GM23338 (cell line): Measurements from ENCODE around the gene CACNB2. TPM values are rescaled to one million over a fixed set of nuclear protein-coding genes. Genes with fewer than 3 reads are reported as not detected.

Experiments
- ATAC-seq: fragments of 200-7000 bp; cut with Tn5 transposase; 3 replicates; pipeline ENCODE4 v1.9.1; 2020
- DNase-seq: peaks from one replicate; pipeline ENCODE4 v3.0.0-alpha.2; 2015; ENCODE audit warnings: low spot score
- H2AFZ ChIP-seq: fragments of 200-600 bp; sonication (generic); 2 replicates; pipeline ENCODE4 v1.8.0; 2016; ENCODE audit warnings: antibody characterized with exemption, mild to moderate bottlenecking, moderate library complexity
- H3F3A ChIP-seq: fragments of 200-600 bp; sonication (generic); replicated peaks from 2 replicates; pipeline ENCODE4 v1.8.0; 2017; ENCODE audit warnings: antibody characterized with exemption, mixed run types, low read depth
- H3K27ac ChIP-seq: fragments of 200-600 bp; sonication (generic); 2 replicates; pipeline ENCODE4 v1.6.1; 2016; ENCODE audit warnings: low read depth
- H3K27me3 ChIP-seq: fragments of 200-600 bp; sonication (generic); 2 replicates; pipeline ENCODE4 v1.8.0; 2016; ENCODE audit warnings: mild to moderate bottlenecking, mixed run types, moderate library complexity; ENCODE audit not compliant: insufficient read depth
- H3K36me3 ChIP-seq: fragments of 200-600 bp; sonication (generic); 2 replicates; pipeline ENCODE4 v1.8.0; 2016; ENCODE audit warnings: mild to moderate bottlenecking; ENCODE audit not compliant: insufficient read depth
- H3K4me1 ChIP-seq: fragments of 200-600 bp; sonication (generic); 2 replicates; pipeline ENCODE4 v1.8.0; 2016; ENCODE audit warnings: mild to moderate bottlenecking, moderate library complexity; ENCODE audit not compliant: insufficient read depth
- H3K4me2 ChIP-seq: fragments of 200-600 bp; sonication (generic); 2 replicates; pipeline ENCODE4 v1.7.1; 2017; ENCODE audit warnings: mixed run types
- H3K4me3 ChIP-seq: fragments of 200-600 bp; sonication (generic); 2 replicates; pipeline ENCODE4 v1.6.1; 2016; ENCODE audit warnings: mixed run types
- H3K79me2 ChIP-seq: fragments of 200-600 bp; sonication (generic); replicated peaks from 2 replicates; pipeline ENCODE4 v1.8.0; 2017; ENCODE audit warnings: mild to moderate bottlenecking; ENCODE audit not compliant: insufficient read depth
- H3K9me2 ChIP-seq: fragments of 200-600 bp; sonication (generic); 2 replicates; pipeline ENCODE4 v1.8.0; 2017; ENCODE audit not compliant: insufficient read depth
- H4K20me1 ChIP-seq: fragments of 200-600 bp; sonication (generic); replicated peaks from 2 replicates; pipeline ENCODE4 v1.8.0; 2017; ENCODE audit warnings: mild to moderate bottlenecking; ENCODE audit not compliant: insufficient read depth
- H3K27ac Mint-ChIP-seq: 2 replicates; pipeline ENCODE4 v1.8.0; 2020; ENCODE audit warnings: inconsistent platforms, mild to moderate bottlenecking, moderate library complexity, mixed read lengths
- H3K27me3 Mint-ChIP-seq: 3 replicates; pipeline ENCODE4 v1.8.0; 2022; ENCODE audit warnings: low read depth, mild to moderate bottlenecking, moderate library complexity, mixed read lengths, inconsistent platforms; ENCODE audit not compliant: insufficient read depth, poor library complexity
- H3K36me3 Mint-ChIP-seq: 3 replicates; pipeline ENCODE4 v1.8.0; 2021; ENCODE audit warnings: low read depth, mild to moderate bottlenecking, inconsistent platforms, moderate library complexity, mixed read lengths
- H3K4me1 Mint-ChIP-seq: 3 replicates; pipeline ENCODE4 v1.8.0; 2020; ENCODE audit warnings: mild to moderate bottlenecking, inconsistent platforms, mixed read lengths
- H3K4me3 Mint-ChIP-seq: 3 replicates; pipeline ENCODE4 v1.8.0; 2021; ENCODE audit warnings: moderate library complexity, mild to moderate bottlenecking, inconsistent platforms, mixed read lengths
- H3K9me3 Mint-ChIP-seq: 3 replicates; pipeline ENCODE4 v1.8.0; 2020; ENCODE audit warnings: moderate library complexity, mild to moderate bottlenecking, inconsistent platforms, mixed read lengths
- ZNF462 ChIP-seq: fragments of 250-450 bp; sonication (Bioruptor Pico); IDR thresholded peaks from 2 replicates; pipeline ENCODE4 v1.5.0; 2020; ENCODE audit warnings: mild to moderate bottlenecking, moderate library complexity
- polyA plus RNA-seq: library from polyadenylated mRNA; unstranded; fragments of >200 nt; fragmentation: Nextera tagmentation; extraction: Ambion mirVana; gene quantifications from 2 replicates; pipeline ENCODE4 v1.2.1, GENCODE V29; 2016
- total RNA-seq: library from RNA; depleted of rRNA; stranded (reverse); fragments of >200 nt; shearing (Covaris generic); gene quantifications from 2 replicates; pipeline ENCODE4 v1.2.3, GENCODE V29; 2014
- TF ChIP-seq, protein P1 (sequence below): IDR thresholded peaks from one replicate; pipeline ENCODE4 v1.6.1; 2018; ENCODE audit warnings: antibody characterized with exemption; ENCODE audit not compliant: unreplicated experiment

CACNB2 gene
- total and polyA plus RNA-seq, 2 experiments from 2014 or later = 5.0 to 5.9 TPM

DNA sequence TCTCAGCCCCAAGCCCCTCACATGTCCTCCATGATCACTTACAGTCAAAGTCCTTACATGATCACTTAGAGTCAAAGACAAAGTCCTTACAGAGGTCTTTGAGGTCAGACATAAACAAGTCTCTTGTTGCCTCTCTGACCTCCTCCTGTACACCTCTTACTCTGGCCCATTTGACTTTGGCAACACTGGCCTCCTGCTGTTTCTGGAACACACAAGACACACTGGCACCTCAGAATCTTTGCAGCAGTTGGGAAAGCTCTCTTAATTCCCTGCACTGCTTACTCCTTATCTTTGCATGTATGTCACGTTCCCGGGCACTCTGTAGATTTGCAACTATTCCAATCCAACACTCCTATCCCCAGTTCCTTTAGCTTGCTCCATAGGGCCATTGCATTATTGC lies 408.9 kb downstream of the CACNB2 start:
- peaks cover 17% of the 10 kb centered on the region for H3K36me3 Mint-ChIP-seq
- Histone ChIP-seq H3K27ac (no peak overlapping the region), H4K20me1 (no peaks in the 10 kb centered on the region), H3K4me1 (no peaks in the 10 kb centered on the region), H3K36me3 (peaks cover 17% of the 10 kb centered on the region; the same call in 1 of the 2 replicates), H2AFZ (no peak overlapping the region), H3F3A (no peaks in the 10 kb centered on the region), H3K9me2 (no peaks in the 10 kb centered on the region), H3K79me2 (no peaks in the 10 kb centered on the region), H3K4me2 (no peak overlapping the region), H3K27me3 (no peaks in the 10 kb centered on the region), H3K4me3 (no peak overlapping the region)
- no peak for DNase-seq
- peak overlapping the region; percentile 46; the same call in 1 of the 2 replicates for H3K27ac Mint-ChIP-seq
- no peak for TF ChIP-seq ZNF462 (CRISPR knock-in tag)
- TF ChIP-seq, protein P1, sequence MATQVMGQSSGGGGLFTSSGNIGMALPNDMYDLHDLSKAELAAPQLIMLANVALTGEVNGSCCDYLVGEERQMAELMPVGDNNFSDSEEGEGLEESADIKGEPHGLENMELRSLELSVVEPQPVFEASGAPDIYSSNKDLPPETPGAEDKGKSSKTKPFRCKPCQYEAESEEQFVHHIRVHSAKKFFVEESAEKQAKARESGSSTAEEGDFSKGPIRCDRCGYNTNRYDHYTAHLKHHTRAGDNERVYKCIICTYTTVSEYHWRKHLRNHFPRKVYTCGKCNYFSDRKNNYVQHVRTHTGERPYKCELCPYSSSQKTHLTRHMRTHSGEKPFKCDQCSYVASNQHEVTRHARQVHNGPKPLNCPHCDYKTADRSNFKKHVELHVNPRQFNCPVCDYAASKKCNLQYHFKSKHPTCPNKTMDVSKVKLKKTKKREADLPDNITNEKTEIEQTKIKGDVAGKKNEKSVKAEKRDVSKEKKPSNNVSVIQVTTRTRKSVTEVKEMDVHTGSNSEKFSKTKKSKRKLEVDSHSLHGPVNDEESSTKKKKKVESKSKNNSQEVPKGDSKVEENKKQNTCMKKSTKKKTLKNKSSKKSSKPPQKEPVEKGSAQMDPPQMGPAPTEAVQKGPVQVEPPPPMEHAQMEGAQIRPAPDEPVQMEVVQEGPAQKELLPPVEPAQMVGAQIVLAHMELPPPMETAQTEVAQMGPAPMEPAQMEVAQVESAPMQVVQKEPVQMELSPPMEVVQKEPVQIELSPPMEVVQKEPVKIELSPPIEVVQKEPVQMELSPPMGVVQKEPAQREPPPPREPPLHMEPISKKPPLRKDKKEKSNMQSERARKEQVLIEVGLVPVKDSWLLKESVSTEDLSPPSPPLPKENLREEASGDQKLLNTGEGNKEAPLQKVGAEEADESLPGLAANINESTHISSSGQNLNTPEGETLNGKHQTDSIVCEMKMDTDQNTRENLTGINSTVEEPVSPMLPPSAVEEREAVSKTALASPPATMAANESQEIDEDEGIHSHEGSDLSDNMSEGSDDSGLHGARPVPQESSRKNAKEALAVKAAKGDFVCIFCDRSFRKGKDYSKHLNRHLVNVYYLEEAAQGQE = no peak
- peaks cover 2% of the 10 kb centered on the region for H3K27me3 Mint-ChIP-seq
- H3K4me3 Mint-ChIP-seq = no peak overlapping the region
- ATAC-seq = no peak
- no peaks in the 10 kb centered on the region for H3K9me3 Mint-ChIP-seq
- no peaks in the 10 kb centered on the region; the same call in 2 of the 3 replicates for H3K4me1 Mint-ChIP-seq
